Activated naive CD8-positive, alpha-beta T cell treated with anti-CD3 and anti-CD28 coated beads for 36 hours (primary cell): ENCODE data around the gene EPHB1. TPM values are rescaled to one million over a fixed set of nuclear protein-coding genes. Genes with fewer than 3 reads are reported as not detected.

Source experiments
- DNase-seq: peaks from one replicate; pipeline ENCODE4 v3.0.0; 2021
- H3K27ac Mint-ChIP-seq: one replicate; pipeline ENCODE4 v1.8.0; 2022; ENCODE audit warnings: mild to moderate bottlenecking, moderate library complexity, mixed read lengths
- H3K27me3 Mint-ChIP-seq: one replicate; pipeline ENCODE4 v1.8.0; 2022; ENCODE audit warnings: mild to moderate bottlenecking, mixed read lengths
- H3K36me3 Mint-ChIP-seq: one replicate; pipeline ENCODE4 v1.8.0; 2021; ENCODE audit warnings: mild to moderate bottlenecking, mixed read lengths
- H3K4me1 Mint-ChIP-seq: one replicate; pipeline ENCODE4 v1.8.0; 2021; ENCODE audit warnings: mixed read lengths
- H3K4me3 Mint-ChIP-seq: one replicate; pipeline ENCODE4 v1.8.0; 2022; ENCODE audit warnings: mild to moderate bottlenecking, moderate library complexity, mixed read lengths
- H3K9me3 Mint-ChIP-seq: one replicate; pipeline ENCODE4 v1.8.0; 2022; ENCODE audit warnings: mixed read lengths
- total RNA-seq, 2 experiments: library from RNA; stranded (reverse); gene quantifications; one replicate each; pipeline ENCODE4 v1.2.3, GENCODE V29; 2021

The EPHB1 gene
- total RNA-seq, 2 experiments from 2014 or later, result not detected

DNA sequence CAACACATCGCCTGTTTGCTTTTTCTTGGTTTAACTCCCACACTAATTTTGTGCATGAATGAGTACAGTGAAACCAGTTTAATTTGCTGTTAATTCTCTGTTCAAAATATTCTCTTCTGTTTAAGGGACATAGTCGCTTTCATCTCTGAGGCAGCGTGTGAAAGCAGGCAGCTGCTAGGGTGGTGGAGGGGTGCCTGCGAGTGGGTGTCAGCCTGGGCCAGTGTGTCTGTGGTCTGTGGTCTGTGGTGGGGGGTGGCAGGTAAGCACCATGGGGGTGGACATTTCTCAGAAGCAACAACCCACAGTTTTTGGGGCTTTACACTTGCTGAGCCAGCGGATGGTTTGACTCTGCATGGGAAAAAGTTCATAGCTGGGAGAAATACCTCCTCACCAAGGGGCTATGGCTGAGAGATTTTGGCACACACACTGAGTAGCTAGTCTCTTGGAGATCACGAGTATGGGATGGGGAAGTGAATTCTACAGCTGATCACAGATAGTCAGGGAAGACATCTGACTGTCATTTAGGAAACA, 109.2 kb downstream of the EPHB1 start:
- Mint-ChIP-seq H3K4me3 (no peak overlapping the region), H3K36me3 (no peaks in the 10 kb centered on the region), H3K4me1 (peaks cover 7% of the 10 kb centered on the region), H3K27ac (no peak overlapping the region), H3K27me3 (peaks cover 3% of the 10 kb centered on the region), H3K9me3 (no peaks in the 10 kb centered on the region)
- peak; percentile 40 for DNase-seq

DNA sequence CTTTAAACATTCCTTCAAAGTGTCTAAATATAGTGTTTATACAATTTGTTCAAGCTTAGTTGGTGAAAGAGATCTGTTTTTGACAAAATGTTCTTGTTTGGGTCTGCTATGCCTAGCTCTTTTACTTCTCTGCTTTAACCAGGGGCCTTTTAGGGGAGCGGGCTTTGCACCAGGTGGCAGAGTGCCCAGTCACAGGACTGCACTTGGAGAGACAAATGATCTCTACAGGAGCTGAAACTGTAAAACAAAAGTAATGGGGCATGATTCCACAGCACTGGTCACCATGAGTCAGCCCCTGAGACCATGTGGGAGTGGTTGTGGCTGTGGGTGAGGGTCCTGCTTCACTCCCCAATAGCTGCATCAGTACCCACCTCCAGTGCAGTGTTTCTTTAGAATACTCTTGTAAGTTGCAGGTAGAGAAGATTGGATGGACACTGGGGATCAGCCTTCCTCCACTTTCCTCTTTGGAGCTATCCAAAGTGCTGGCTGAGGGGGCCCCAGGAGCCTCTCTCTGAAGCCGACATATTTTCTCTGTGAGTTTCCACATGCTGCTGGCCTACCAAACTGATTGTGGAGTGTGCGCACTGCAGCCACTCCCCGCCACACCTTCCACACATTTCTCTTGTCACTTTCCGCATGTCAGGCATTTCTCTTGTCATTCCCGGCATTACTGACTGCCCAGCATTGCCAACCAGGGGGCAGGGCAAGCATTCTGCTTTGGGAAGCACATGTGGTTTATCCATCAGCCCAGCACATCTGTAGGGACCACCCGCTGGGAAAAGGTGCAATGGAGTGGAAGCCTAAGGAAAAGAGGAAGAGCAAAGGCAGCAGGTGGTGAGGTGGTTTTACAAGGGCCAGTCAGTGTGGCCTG, 110.0 kb downstream of the EPHB1 start:
- H3K27me3 Mint-ChIP-seq, result peaks cover 3% of the 10 kb centered on the region
- no peaks in the 10 kb centered on the region for H3K36me3 Mint-ChIP-seq

GRCh38 chr3:134905647-134905935, 110.5 kb downstream of the EPHB1 start:
- DNase-seq, result no peak
- no peak overlapping the region for H3K27ac Mint-ChIP-seq
- H3K36me3 Mint-ChIP-seq, result no peaks in the 10 kb centered on the region
- no peaks in the 10 kb centered on the region for H3K9me3 Mint-ChIP-seq
- no peak overlapping the region for H3K4me3 Mint-ChIP-seq
- H3K4me1 Mint-ChIP-seq, result peaks cover 7% of the 10 kb centered on the region
- peaks cover 3% of the 10 kb centered on the region for H3K27me3 Mint-ChIP-seq

More for the DNA sequence above, 110.0 kb downstream of the EPHB1 start:
- no peak for DNase-seq
- Mint-ChIP-seq H3K9me3 (no peaks in the 10 kb centered on the region), H3K4me3 (no peak overlapping the region), H3K27ac (no peak overlapping the region), H3K4me1 (peaks cover 7% of the 10 kb centered on the region)

GRCh38 chr3:134908271-134908670, 113.2 kb downstream of the EPHB1 start:
- no peak for DNase-seq
- no peaks in the 10 kb centered on the region for H3K36me3 Mint-ChIP-seq
- H3K27ac Mint-ChIP-seq, result no peak overlapping the region
- H3K4me3 Mint-ChIP-seq, result no peak overlapping the region
- H3K27me3 Mint-ChIP-seq, result peaks cover 3% of the 10 kb centered on the region
- H3K9me3 Mint-ChIP-seq, result no peaks in the 10 kb centered on the region
- peaks cover 7% of the 10 kb centered on the region for H3K4me1 Mint-ChIP-seq

DNA sequence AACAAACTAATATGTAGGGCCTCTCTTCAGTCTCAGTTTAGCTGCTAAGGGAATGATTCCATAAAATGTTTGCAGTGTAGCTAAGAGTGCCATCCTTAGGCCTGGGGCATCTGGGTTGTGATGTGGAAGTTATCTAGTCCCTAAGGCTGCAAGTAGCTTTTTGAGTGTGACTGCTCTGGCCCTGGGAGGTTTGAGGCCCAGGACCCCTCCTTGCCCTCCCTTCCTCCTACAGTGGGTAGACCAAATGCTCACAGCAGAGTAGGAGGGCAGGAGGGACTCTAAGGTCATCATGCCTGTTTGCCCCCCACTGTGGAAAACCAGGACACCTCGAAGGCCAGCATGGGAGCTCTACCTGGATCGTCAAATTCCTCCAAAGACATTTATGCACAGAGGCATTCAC, 115.0 kb downstream of the EPHB1 start:
- Mint-ChIP-seq H3K27me3 (peaks cover 3% of the 10 kb centered on the region), H3K27ac (no peak overlapping the region), H3K4me3 (no peak overlapping the region), H3K9me3 (no peaks in the 10 kb centered on the region), H3K36me3 (no peaks in the 10 kb centered on the region), H3K4me1 (no peaks in the 10 kb centered on the region)
- no peak for DNase-seq

GRCh38 chr3:134911586-134912548, 116.8 kb downstream of the EPHB1 start:
- H3K9me3 Mint-ChIP-seq, result no peaks in the 10 kb centered on the region
- H3K4me3 Mint-ChIP-seq, result no peak overlapping the region
- H3K4me1 Mint-ChIP-seq, result no peaks in the 10 kb centered on the region
- H3K36me3 Mint-ChIP-seq, result no peaks in the 10 kb centered on the region
- H3K27ac Mint-ChIP-seq, result no peak overlapping the region
- no peaks in the 10 kb centered on the region for H3K27me3 Mint-ChIP-seq
- no peak for DNase-seq

GRCh38 chr3:134916276-134916961, 121.4 kb downstream of the EPHB1 start:
- Mint-ChIP-seq H3K4me3 (no peak overlapping the region), H3K27ac (no peak overlapping the region), H3K4me1 (no peaks in the 10 kb centered on the region), H3K27me3 (no peaks in the 10 kb centered on the region), H3K36me3 (no peaks in the 10 kb centered on the region), H3K9me3 (no peaks in the 10 kb centered on the region)
- DNase-seq, result no peak

DNA sequence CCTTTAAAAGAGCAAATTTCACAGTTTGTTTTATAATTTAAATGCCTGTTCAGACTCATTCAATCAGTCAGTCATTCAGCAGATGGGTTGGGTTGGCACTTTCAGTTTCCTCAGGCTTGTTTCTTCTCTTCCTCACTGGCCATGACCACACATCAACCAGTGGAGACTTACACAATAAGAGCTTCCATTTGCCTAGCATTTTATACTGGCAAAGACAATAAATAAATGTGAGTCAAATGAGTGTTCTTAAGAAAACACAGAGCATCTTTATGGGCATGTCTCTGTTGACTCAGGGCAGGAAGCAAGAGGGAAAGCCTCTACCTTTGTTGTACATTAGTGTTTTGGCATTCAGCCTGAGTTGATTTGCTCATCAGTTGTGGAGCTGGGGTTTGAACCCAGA, 122.6 kb downstream of the EPHB1 start:
- no peaks in the 10 kb centered on the region for H3K4me1 Mint-ChIP-seq
- no peaks in the 10 kb centered on the region for H3K36me3 Mint-ChIP-seq
- no peaks in the 10 kb centered on the region for H3K27me3 Mint-ChIP-seq
- no peak overlapping the region for H3K4me3 Mint-ChIP-seq
- H3K27ac Mint-ChIP-seq, result no peak overlapping the region
- H3K9me3 Mint-ChIP-seq, result no peaks in the 10 kb centered on the region
- no peak for DNase-seq

GRCh38 chr3:134918441-134918840, 123.4 kb downstream of the EPHB1 start:
- no peak for DNase-seq
- no peaks in the 10 kb centered on the region for H3K36me3 Mint-ChIP-seq
- no peaks in the 10 kb centered on the region for H3K4me1 Mint-ChIP-seq
- no peak overlapping the region for H3K4me3 Mint-ChIP-seq
- no peak overlapping the region for H3K27ac Mint-ChIP-seq
- H3K9me3 Mint-ChIP-seq, result no peaks in the 10 kb centered on the region
- no peaks in the 10 kb centered on the region for H3K27me3 Mint-ChIP-seq

DNA sequence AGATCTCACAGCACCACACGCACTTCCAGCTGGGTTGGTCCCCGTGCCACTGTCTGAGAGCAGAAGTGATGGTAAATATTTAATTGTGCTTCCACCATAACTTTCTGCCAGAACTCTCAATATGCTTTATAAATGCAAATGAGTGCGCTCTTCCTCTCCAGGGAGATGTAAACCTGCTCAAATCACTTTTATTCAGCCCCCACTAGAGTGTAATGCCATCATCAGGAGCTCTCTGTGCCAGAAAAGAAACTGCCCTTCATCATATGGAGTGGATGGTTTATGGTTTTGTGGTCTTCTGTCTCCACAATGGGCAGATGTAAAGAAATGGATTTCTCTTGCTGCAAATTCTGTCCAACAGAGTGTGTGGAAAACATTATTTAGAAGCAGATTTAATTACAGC, 127.0 kb downstream of the EPHB1 start:
- Mint-ChIP-seq H3K4me3 (no peak overlapping the region), H3K36me3 (no peaks in the 10 kb centered on the region), H3K27ac (no peak overlapping the region), H3K9me3 (peaks cover 2% of the 10 kb centered on the region), H3K4me1 (no peaks in the 10 kb centered on the region), H3K27me3 (no peaks in the 10 kb centered on the region)
- no peak for DNase-seq

GRCh38 chr3:134922866-134923265, 127.8 kb downstream of the EPHB1 start:
- Mint-ChIP-seq H3K36me3 (no peaks in the 10 kb centered on the region), H3K27ac (no peak overlapping the region), H3K9me3 (peaks cover 2% of the 10 kb centered on the region), H3K4me1 (no peaks in the 10 kb centered on the region), H3K27me3 (no peaks in the 10 kb centered on the region), H3K4me3 (no peak overlapping the region)
- DNase-seq, result no peak

DNA sequence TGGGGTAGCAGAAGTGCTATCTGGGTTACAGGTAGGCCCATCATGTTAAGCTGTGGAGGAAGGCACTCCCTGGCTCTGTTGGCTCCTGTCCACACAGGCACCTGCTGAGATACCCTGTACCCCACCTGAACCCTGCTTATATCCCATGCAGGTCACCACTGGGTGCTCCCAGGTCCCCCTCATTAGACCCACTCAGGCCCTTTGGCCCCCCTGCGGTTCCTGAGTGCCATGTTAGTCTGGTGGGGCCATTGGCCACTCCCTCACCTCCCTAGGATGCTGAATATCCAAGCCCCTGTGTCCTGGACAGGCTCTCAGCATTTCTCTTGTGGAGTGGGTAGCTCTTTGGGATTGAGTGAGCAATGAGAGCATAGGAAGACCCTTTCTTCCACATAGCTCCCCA, 128.2 kb downstream of the EPHB1 start:
- DNase-seq, result no peak
- Mint-ChIP-seq H3K36me3 (no peaks in the 10 kb centered on the region), H3K4me3 (no peak overlapping the region), H3K4me1 (no peaks in the 10 kb centered on the region), H3K27ac (no peak overlapping the region), H3K27me3 (no peaks in the 10 kb centered on the region), H3K9me3 (peaks cover 2% of the 10 kb centered on the region)

DNA sequence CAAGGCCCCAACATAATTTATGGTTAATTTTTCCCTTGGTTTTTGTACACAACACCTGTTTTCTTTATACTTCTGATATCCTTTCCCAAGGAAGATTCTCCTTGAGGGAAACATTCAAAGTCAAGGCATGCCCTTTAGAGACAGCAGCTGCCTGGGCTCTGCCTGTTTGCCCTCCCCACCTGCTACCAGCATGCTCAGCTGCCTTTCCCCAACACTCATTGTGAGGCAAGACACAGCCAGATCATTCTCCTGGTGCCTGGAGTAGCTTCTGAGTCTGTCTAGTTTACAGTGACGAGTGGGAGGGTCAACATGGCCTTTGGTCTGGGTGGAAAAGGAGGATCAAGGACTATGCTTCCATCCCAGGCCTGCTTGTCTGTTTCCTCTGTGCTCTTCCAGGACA, 132.5 kb downstream of the EPHB1 start:
- H3K36me3 Mint-ChIP-seq, result no peaks in the 10 kb centered on the region
- H3K4me1 Mint-ChIP-seq, result no peaks in the 10 kb centered on the region
- H3K4me3 Mint-ChIP-seq, result no peak overlapping the region
- H3K27me3 Mint-ChIP-seq, result no peaks in the 10 kb centered on the region
- H3K9me3 Mint-ChIP-seq, result peaks cover 2% of the 10 kb centered on the region
- DNase-seq, result no peak
- no peak overlapping the region for H3K27ac Mint-ChIP-seq

DNA sequence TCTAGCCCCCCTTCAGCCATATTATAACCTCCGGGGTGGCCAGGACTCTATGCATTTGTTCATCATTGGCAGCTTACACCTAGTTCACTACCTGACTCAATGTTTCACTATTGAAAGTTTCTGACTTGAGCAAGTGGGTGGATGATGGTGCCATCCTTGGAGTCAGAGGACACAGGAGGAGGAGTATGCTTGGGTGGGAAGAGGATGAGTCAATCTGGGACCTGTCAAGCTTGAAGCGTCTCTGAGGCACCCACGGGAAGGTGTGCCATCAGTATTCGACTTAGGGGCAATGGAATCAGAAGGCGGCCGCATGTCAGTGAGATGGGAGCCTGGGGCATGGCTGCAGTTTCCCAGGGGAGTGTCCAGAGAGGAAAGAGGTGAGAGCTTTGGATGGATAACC, 133.3 kb downstream of the EPHB1 start:
- Mint-ChIP-seq H3K36me3 (no peaks in the 10 kb centered on the region), H3K27me3 (no peaks in the 10 kb centered on the region), H3K27ac (no peak overlapping the region), H3K4me1 (no peaks in the 10 kb centered on the region), H3K9me3 (peaks cover 2% of the 10 kb centered on the region), H3K4me3 (no peak overlapping the region)
- no peak for DNase-seq

DNA sequence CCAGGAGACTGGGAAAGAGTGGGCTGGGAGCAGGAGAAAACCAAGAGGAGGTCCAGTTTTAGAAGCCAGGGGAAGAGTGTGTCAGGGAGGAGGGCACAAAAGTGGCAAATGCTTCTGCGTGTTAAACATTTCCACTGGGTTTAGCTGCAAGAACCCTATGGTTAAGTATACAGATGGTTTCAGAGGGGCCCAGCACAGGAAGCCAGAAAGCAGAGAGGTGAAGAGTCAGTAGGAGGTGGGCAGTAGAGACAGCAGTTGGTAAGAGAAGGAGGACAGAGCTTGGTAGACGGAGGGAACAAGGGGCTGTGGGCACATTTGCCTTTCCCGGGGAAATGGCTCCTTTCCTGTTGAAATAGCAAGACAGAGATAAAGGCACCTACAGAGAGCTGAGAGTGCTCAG, 133.8 kb downstream of the EPHB1 start:
- Mint-ChIP-seq H3K36me3 (no peaks in the 10 kb centered on the region), H3K27me3 (no peaks in the 10 kb centered on the region), H3K27ac (no peak overlapping the region), H3K4me3 (no peak overlapping the region), H3K9me3 (peaks cover 2% of the 10 kb centered on the region), H3K4me1 (no peaks in the 10 kb centered on the region)
- no peak for DNase-seq
